ENCODE measurements around the gene RNF144A.

The RNF144A gene

GRCh38 chr2:6948677-6949351 is 31.6 kb downstream of the RNF144A start:
- no peak for DNase-seq

- no peak for DNase-seq
These were observed 33.8 kb downstream of the RNF144A start for GRCh38 chr2:6951046-6951445.

GRCh38 chr2:6952101-6952500 is 34.9 kb downstream of the RNF144A start:
- no peak for DNase-seq

GRCh38 chr2:6954586-6954985 is 37.4 kb downstream of the RNF144A start:
- DNase-seq = no peak

- no peak for DNase-seq
These were observed 38.4 kb downstream of the RNF144A start for GRCh38 chr2:6955511-6956136.

GRCh38 chr2:6956566-6956965 is 39.4 kb downstream of the RNF144A start:
- no peak for DNase-seq

GRCh38 chr2:6957031-6957714 is 40.0 kb downstream of the RNF144A start:
- DNase-seq = no peak

GRCh38 chr2:6957910-6958615 is 40.9 kb downstream of the RNF144A start:
- no peak for DNase-seq

- DNase-seq = no peak
These were observed 41.5 kb downstream of the RNF144A start for GRCh38 chr2:6958616-6959235.

- no peak for DNase-seq
These were observed 42.5 kb downstream of the RNF144A start for GRCh38 chr2:6959751-6960150.

- no peak for DNase-seq
These were observed 43.4 kb downstream of the RNF144A start for GRCh38 chr2:6960659-6961058.

- DNase-seq = no peak
These were observed 46.5 kb downstream of the RNF144A start for GRCh38 chr2:6963727-6964126.

GRCh38 chr2:6965071-6965795 is 48.0 kb downstream of the RNF144A start:
- DNase-seq = no peak

- DNase-seq = no peak
These were observed 49.3 kb downstream of the RNF144A start for GRCh38 chr2:6966446-6966940.

GRCh38 chr2:6967301-6967700 is 50.1 kb downstream of the RNF144A start:
- DNase-seq = no peak

- DNase-seq = no peak
These were observed 51.3 kb downstream of the RNF144A start for GRCh38 chr2:6968319-6969100.

GRCh38 chr2:6970551-6970950 is 53.3 kb downstream of the RNF144A start:
- no peak for DNase-seq

GRCh38 chr2:6970976-6971480 is 53.8 kb downstream of the RNF144A start:
- no peak for DNase-seq

- no peak for DNase-seq
These were observed 54.3 kb downstream of the RNF144A start for GRCh38 chr2:6971502-6971901.

- DNase-seq = no peak
These were observed 55.0 kb downstream of the RNF144A start for GRCh38 chr2:6972067-6972710.

All from suppressor macrophage treated with lipopolysaccharide for 1 hour (primary cell).